Smooth muscle cell (in vitro differentiated cells): ENCODE data around the gene CCDC106. TPM values are rescaled to one million over a fixed set of nuclear protein-coding genes. Genes with fewer than 3 reads are reported as not detected.
A peak's percentile ranks its signal among the peaks of the same experiment; 100 is the strongest.

Experiments used
- DNase-seq: peaks from one replicate; lab custom pipeline; 2025; ENCODE audit not compliant: unreplicated experiment; lab: John Stamatoyannopoulos, UW
- H2AFZ ChIP-seq: fragments of 200-600 bp; sonication (generic); 2 replicates; pipeline ENCODE4 v1.6.0; 2016; ENCODE audit warnings: antibody characterized with exemption, low read depth, mild to moderate bottlenecking
- H3F3A ChIP-seq: fragments of 200-600 bp; sonication (generic); 2 replicates; pipeline ENCODE4 v1.6.0; 2017; ENCODE audit warnings: antibody characterized with exemption, low read depth
- H3K27ac ChIP-seq: fragments of 200-600 bp; sonication (generic); 2 replicates; pipeline ENCODE4 v1.5.1; 2016; ENCODE audit warnings: low read depth, mild to moderate bottlenecking
- H3K27me3 ChIP-seq: fragments of 200-600 bp; sonication (generic); 2 replicates; pipeline ENCODE4 v1.6.1; 2016; ENCODE audit warnings: low read depth, mild to moderate bottlenecking
- H3K36me3 ChIP-seq: fragments of 200-600 bp; sonication (generic); 2 replicates; pipeline ENCODE4 v1.5.1; 2016; ENCODE audit warnings: low read depth
- H3K4me1 ChIP-seq: fragments of 200-600 bp; sonication (generic); 2 replicates; pipeline ENCODE4 v1.5.1; 2016; ENCODE audit warnings: low read depth
- H3K4me2 ChIP-seq: fragments of 200-600 bp; sonication (generic); 2 replicates; pipeline ENCODE4 v1.6.0; 2016; ENCODE audit warnings: mild to moderate bottlenecking
- H3K4me3 ChIP-seq: fragments of 200-600 bp; sonication (generic); 2 replicates; pipeline ENCODE4 v1.5.1; 2016; ENCODE audit warnings: mild to moderate bottlenecking
- H3K79me2 ChIP-seq: fragments of 200-600 bp; sonication (generic); 2 replicates; pipeline ENCODE4 v1.6.0; 2016; ENCODE audit warnings: low read depth, mild to moderate bottlenecking
- H3K9ac ChIP-seq: fragments of 200-600 bp; sonication (generic); 2 replicates; pipeline ENCODE4 v1.6.0; 2016; ENCODE audit warnings: low read depth
- H3K9me3 ChIP-seq: fragments of 200-600 bp; sonication (generic); replicated peaks from 2 replicates; pipeline ENCODE4 v1.5.1; 2016; ENCODE audit warnings: low read depth
- H4K20me1 ChIP-seq: fragments of 200-600 bp; sonication (generic); 2 replicates; pipeline ENCODE4 v1.6.0; 2016; ENCODE audit warnings: low read depth
- CTCF ChIP-seq: fragments of 200-600 bp; sonication (generic); IDR thresholded peaks from 2 replicates; pipeline ENCODE4 v1.5.1; 2017; ENCODE audit warnings: borderline replicate concordance, mild to moderate bottlenecking, antibody characterized with exemption; ENCODE audit not compliant: insufficient read depth, poor library complexity, severe bottlenecking
- WGBS: methylation state at CpG from one replicate; pipeline ENCODE4 v1.1.7; 2016; ENCODE audit warnings: low lambda C conversion rate; 5-methylcytosine and 5-hydroxymethylcytosine counted together
- polyA plus RNA-seq: library from polyadenylated mRNA; unstranded; fragments of >200 nt; fragmentation: Nextera tagmentation; extraction: Ambion mirVana; gene quantifications from 2 replicates; pipeline ENCODE4 v1.2.1, GENCODE V29; 2016
- total RNA-seq: library from RNA; depleted of rRNA; stranded (reverse); fragments of >200 nt; gene quantifications from 2 replicates; pipeline ENCODE4 v1.2.3, GENCODE V29; 2014

The CCDC106 gene
- total and polyA plus RNA-seq, 2 experiments from 2014 or later: 6.9 to 18.3 TPM

- Histone ChIP-seq H3K27me3 (no peaks in the 10 kb centered on the region), H4K20me1 (peaks cover 77% of the 10 kb centered on the region), H3F3A (peaks cover 11% of the 10 kb centered on the region), H3K27ac (peak overlapping the region; percentile 46), H3K9me3 (no peaks in the 10 kb centered on the region), H3K4me2 (no peak overlapping the region), H3K4me3 (no peak overlapping the region), H3K4me1 (peaks cover 5% of the 10 kb centered on the region), H3K9ac (no peak overlapping the region), H3K79me2 (peaks cover 85% of the 10 kb centered on the region), H2AFZ (no peak overlapping the region), H3K36me3 (no peaks in the 10 kb centered on the region)
- 97% methylated on average over 5 of the region's 5 CpGs for WGBS
- TF ChIP-seq CTCF: no peak
- DNase-seq: no peak
Measured at GRCh38 chr19:55672418-55672817, 24.4 kb downstream of the CCDC106 start.

GRCh38 chr19:55673465-55673864, 25.5 kb downstream of the CCDC106 start:
- no peaks in the 10 kb centered on the region for H3K27me3 ChIP-seq
- H4K20me1 ChIP-seq: peaks cover 77% of the 10 kb centered on the region
- no peak for TF ChIP-seq CTCF
- peaks cover 85% of the 10 kb centered on the region for H3K79me2 ChIP-seq
- no peak overlapping the region for H2AFZ ChIP-seq
- no peak overlapping the region for H3K9ac ChIP-seq
- H3K27ac ChIP-seq: peak overlapping the region; percentile 46
- no peaks in the 10 kb centered on the region for H3K9me3 ChIP-seq
- H3K4me3 ChIP-seq: no peak overlapping the region
- H3K4me1 ChIP-seq: peaks cover 5% of the 10 kb centered on the region
- DNase-seq: no peak
- WGBS: 80% methylated on average over 9 of the region's 9 CpGs
- H3K4me2 ChIP-seq: no peak overlapping the region
- peaks cover 11% of the 10 kb centered on the region for H3F3A ChIP-seq
- H3K36me3 ChIP-seq: no peaks in the 10 kb centered on the region

DNA sequence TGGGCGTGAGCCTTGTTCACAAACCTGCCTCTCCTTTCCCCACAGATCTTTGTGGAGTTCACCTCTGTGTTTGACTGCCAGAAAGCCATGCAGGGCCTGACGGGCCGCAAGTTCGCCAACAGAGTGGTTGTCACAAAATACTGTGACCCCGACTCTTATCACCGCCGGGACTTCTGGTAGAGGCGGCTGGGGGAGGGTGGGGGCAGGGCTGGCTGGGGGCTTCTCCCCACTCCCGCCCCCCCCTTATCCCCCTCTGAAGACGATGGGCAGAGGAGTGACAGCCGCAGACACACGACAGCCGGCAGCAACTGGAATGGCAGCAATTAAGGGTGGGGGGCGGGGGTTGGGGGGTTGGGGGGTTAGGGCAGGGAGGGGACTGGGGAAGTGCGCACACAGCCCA, 25.9 kb downstream of the CCDC106 start:
- H3K27ac ChIP-seq: peak overlapping the region; percentile 88
- no peak overlapping the region for H2AFZ ChIP-seq
- WGBS: 93% methylated on average over 7 of the region's 15 CpGs
- peaks cover 77% of the 10 kb centered on the region for H4K20me1 ChIP-seq
- no peaks in the 10 kb centered on the region for H3K36me3 ChIP-seq
- H3K9me3 ChIP-seq: no peaks in the 10 kb centered on the region
- peak overlapping the region; percentile 94 for H3K4me2 ChIP-seq
- TF ChIP-seq CTCF: no peak
- no peak overlapping the region for H3K9ac ChIP-seq
- H3K4me1 ChIP-seq: peaks cover 5% of the 10 kb centered on the region
- no peaks in the 10 kb centered on the region for H3K27me3 ChIP-seq
- H3K79me2 ChIP-seq: peaks cover 86% of the 10 kb centered on the region
- peaks cover 11% of the 10 kb centered on the region for H3F3A ChIP-seq
- H3K4me3 ChIP-seq: no peak overlapping the region
- DNase-seq: no peak

- 35% methylated on average over 17 of the region's 17 CpGs for WGBS
- Histone ChIP-seq H3K9ac (peak overlapping the region; percentile 79), H4K20me1 (peaks cover 77% of the 10 kb centered on the region)
Measured at GRCh38 chr19:55674459-55674840, 26.4 kb downstream of the CCDC106 start.

More at GRCh38 chr19:55674459-55674840, 26.4 kb downstream of the CCDC106 start:
- Histone ChIP-seq H3F3A (peaks cover 11% of the 10 kb centered on the region), H3K9me3 (no peaks in the 10 kb centered on the region), H3K27me3 (no peaks in the 10 kb centered on the region), H3K79me2 (peaks cover 86% of the 10 kb centered on the region), H3K27ac (peak overlapping the region; percentile 88), H2AFZ (no peak overlapping the region), H3K4me2 (peak overlapping the region; percentile 94), H3K4me3 (peak overlapping the region; percentile 87), H3K4me1 (peaks cover 5% of the 10 kb centered on the region), H3K36me3 (no peaks in the 10 kb centered on the region)
- no peak for TF ChIP-seq CTCF
- no peak for DNase-seq
